ENCODE measurements around the gene ATP12A.

- TF ChIP-seq CTCF (IDR thresholded peaks at IDR 0.05) (no peak), POLR2A (IDR thresholded peaks at IDR 0.05) (no peak), POLR2AphosphoS5 (IDR thresholded peaks at IDR 0.05; ENCODE audit: insufficient read depth in 1 of 2, low read depth in 1 of 2) (no peak)
These were observed 1.7 kb downstream of the ATP12A start for GRCh38 chr13:24681930-24682329.

Data from vagina (tissue), 2 donors.